GM23338 (cell line): ENCODE data around the gene DLEU7. TPM values are rescaled to one million over a fixed set of nuclear protein-coding genes. Genes with fewer than 3 reads are reported as not detected.

Experiments used
- ATAC-seq: fragments of 200-7000 bp; cut with Tn5 transposase; 3 replicates; pipeline ENCODE4 v1.9.1; 2020
- DNase-seq: peaks from one replicate; pipeline ENCODE4 v3.0.0-alpha.2; 2015; ENCODE audit warnings: low spot score
- H2AFZ ChIP-seq: fragments of 200-600 bp; sonication (generic); 2 replicates; pipeline ENCODE4 v1.8.0; 2016; ENCODE audit warnings: antibody characterized with exemption, mild to moderate bottlenecking, moderate library complexity
- H3F3A ChIP-seq: fragments of 200-600 bp; sonication (generic); replicated peaks from 2 replicates; pipeline ENCODE4 v1.8.0; 2017; ENCODE audit warnings: antibody characterized with exemption, mixed run types, low read depth
- H3K27ac ChIP-seq: fragments of 200-600 bp; sonication (generic); 2 replicates; pipeline ENCODE4 v1.6.1; 2016; ENCODE audit warnings: low read depth
- H3K27me3 ChIP-seq: fragments of 200-600 bp; sonication (generic); 2 replicates; pipeline ENCODE4 v1.8.0; 2016; ENCODE audit warnings: mild to moderate bottlenecking, mixed run types, moderate library complexity; ENCODE audit not compliant: insufficient read depth
- H3K36me3 ChIP-seq: fragments of 200-600 bp; sonication (generic); 2 replicates; pipeline ENCODE4 v1.8.0; 2016; ENCODE audit warnings: mild to moderate bottlenecking; ENCODE audit not compliant: insufficient read depth
- H3K4me1 ChIP-seq: fragments of 200-600 bp; sonication (generic); 2 replicates; pipeline ENCODE4 v1.8.0; 2016; ENCODE audit warnings: mild to moderate bottlenecking, moderate library complexity; ENCODE audit not compliant: insufficient read depth
- H3K4me2 ChIP-seq: fragments of 200-600 bp; sonication (generic); 2 replicates; pipeline ENCODE4 v1.7.1; 2017; ENCODE audit warnings: mixed run types
- H3K4me3 ChIP-seq: fragments of 200-600 bp; sonication (generic); 2 replicates; pipeline ENCODE4 v1.6.1; 2016; ENCODE audit warnings: mixed run types
- H3K79me2 ChIP-seq: fragments of 200-600 bp; sonication (generic); replicated peaks from 2 replicates; pipeline ENCODE4 v1.8.0; 2017; ENCODE audit warnings: mild to moderate bottlenecking; ENCODE audit not compliant: insufficient read depth
- H3K9me2 ChIP-seq: fragments of 200-600 bp; sonication (generic); 2 replicates; pipeline ENCODE4 v1.8.0; 2017; ENCODE audit not compliant: insufficient read depth
- H4K20me1 ChIP-seq: fragments of 200-600 bp; sonication (generic); replicated peaks from 2 replicates; pipeline ENCODE4 v1.8.0; 2017; ENCODE audit warnings: mild to moderate bottlenecking; ENCODE audit not compliant: insufficient read depth
- H3K27ac Mint-ChIP-seq: 2 replicates; pipeline ENCODE4 v1.8.0; 2020; ENCODE audit warnings: inconsistent platforms, mild to moderate bottlenecking, moderate library complexity, mixed read lengths
- H3K27me3 Mint-ChIP-seq: 3 replicates; pipeline ENCODE4 v1.8.0; 2022; ENCODE audit warnings: low read depth, mild to moderate bottlenecking, moderate library complexity, mixed read lengths, inconsistent platforms; ENCODE audit not compliant: insufficient read depth, poor library complexity
- H3K36me3 Mint-ChIP-seq: 3 replicates; pipeline ENCODE4 v1.8.0; 2021; ENCODE audit warnings: low read depth, mild to moderate bottlenecking, inconsistent platforms, moderate library complexity, mixed read lengths
- H3K4me1 Mint-ChIP-seq: 3 replicates; pipeline ENCODE4 v1.8.0; 2020; ENCODE audit warnings: mild to moderate bottlenecking, inconsistent platforms, mixed read lengths
- H3K4me3 Mint-ChIP-seq: 3 replicates; pipeline ENCODE4 v1.8.0; 2021; ENCODE audit warnings: moderate library complexity, mild to moderate bottlenecking, inconsistent platforms, mixed read lengths
- H3K9me3 Mint-ChIP-seq: 3 replicates; pipeline ENCODE4 v1.8.0; 2020; ENCODE audit warnings: moderate library complexity, mild to moderate bottlenecking, inconsistent platforms, mixed read lengths
- CREB1 ChIP-seq: fragments of 250-450 bp; sonication (Bioruptor Pico); IDR thresholded peaks from 2 replicates; pipeline ENCODE4 v1.5.0; 2020; ENCODE audit warnings: low read depth, mild to moderate bottlenecking, moderate library complexity
- CTCF ChIP-seq, 2 experiments: fragments of 200-600 bp in 1 of 2; sonication (generic) in 1 of 2; conservative IDR thresholded peaks; 2 replicates each; pipeline versions ENCODE4 v1.5.1 to v1.6.1; 2016 to 2017; ENCODE audit warnings: antibody characterized with exemption in 2 of 2, low read depth in 2 of 2, mild to moderate bottlenecking in 2 of 2, moderate library complexity in 1 of 2
- ETS1 ChIP-seq: IDR thresholded peaks from 2 replicates; pipeline ENCODE4 v1.6.1; 2016; ENCODE audit warnings: antibody characterized with exemption
- EZH2 ChIP-seq: fragments of 200-600 bp; sonication (generic); IDR thresholded peaks from one replicate; pipeline ENCODE4 v1.8.0; 2017; ENCODE audit warnings: antibody characterized with exemption, mild to moderate bottlenecking, low read depth; ENCODE audit not compliant: unreplicated experiment
- EZH2phosphoT487 ChIP-seq: fragments of 200-600 bp; sonication (generic); IDR thresholded peaks from one replicate; pipeline ENCODE4 v1.8.1; 2018; ENCODE audit warnings: antibody characterized with exemption; ENCODE audit not compliant: unreplicated experiment
- JUNB ChIP-seq: IDR thresholded peaks from one replicate; pipeline ENCODE4 v1.6.1; 2016; ENCODE audit warnings: antibody characterized with exemption; ENCODE audit not compliant: unreplicated experiment
- NANOG ChIP-seq: IDR thresholded peaks from 2 replicates; pipeline ENCODE4 v1.6.1; 2016; ENCODE audit warnings: antibody characterized with exemption, borderline replicate concordance
- POLR2AphosphoS5 ChIP-seq: IDR thresholded peaks from 2 replicates; pipeline ENCODE4 v1.6.1; 2016; ENCODE audit warnings: antibody characterized with exemption, low read depth
- REST ChIP-seq: IDR thresholded peaks from one replicate; pipeline ENCODE4 v1.6.1; 2018; ENCODE audit warnings: antibody characterized with exemption; ENCODE audit not compliant: unreplicated experiment
- STAT1 ChIP-seq: IDR thresholded peaks from one replicate; pipeline ENCODE4 v1.6.1; 2016; ENCODE audit warnings: antibody characterized with exemption; ENCODE audit not compliant: unreplicated experiment
- ZNF114 ChIP-seq: fragments of 250-450 bp; sonication (Bioruptor Pico); IDR thresholded peaks from 2 replicates; pipeline ENCODE4 v1.5.0; 2020; ENCODE audit warnings: mild to moderate bottlenecking, moderate library complexity
- ZNF331 ChIP-seq: fragments of 250-450 bp; sonication (Bioruptor Pico); IDR thresholded peaks from 2 replicates; pipeline ENCODE4 v1.5.0; 2020; ENCODE audit warnings: low read depth, mild to moderate bottlenecking, moderate library complexity
- ZNF462 ChIP-seq: fragments of 250-450 bp; sonication (Bioruptor Pico); IDR thresholded peaks from 2 replicates; pipeline ENCODE4 v1.5.0; 2020; ENCODE audit warnings: mild to moderate bottlenecking, moderate library complexity
- polyA plus RNA-seq: library from polyadenylated mRNA; unstranded; fragments of >200 nt; fragmentation: Nextera tagmentation; extraction: Ambion mirVana; gene quantifications from 2 replicates; pipeline ENCODE4 v1.2.1, GENCODE V29; 2016
- total RNA-seq: library from RNA; depleted of rRNA; stranded (reverse); fragments of >200 nt; shearing (Covaris generic); gene quantifications from 2 replicates; pipeline ENCODE4 v1.2.3, GENCODE V29; 2014

DLEU7 gene
- total and polyA plus RNA-seq, 2 experiments from 2014 or later: 8.7 to 11.6 TPM

GRCh38 chr13:50796463-50796862 lies 47.0 kb downstream of the DLEU7 start:
- no peak overlapping the region for H3K4me3 ChIP-seq
- no peak overlapping the region for H2AFZ ChIP-seq
- no peaks in the 10 kb centered on the region for H4K20me1 ChIP-seq
- no peaks in the 10 kb centered on the region for H3K36me3 ChIP-seq
- Mint-ChIP-seq H3K4me1 (peaks cover 13% of the 10 kb centered on the region), H3K4me3 (no peak overlapping the region), H3K36me3 (no peaks in the 10 kb centered on the region), H3K9me3 (no peaks in the 10 kb centered on the region), H3K27me3 (peaks cover 2% of the 10 kb centered on the region), H3K27ac (no peak overlapping the region)
- TF ChIP-seq NANOG (no peak), ZNF462 (CRISPR knock-in tag) (no peak), CTCF (conservative IDR thresholded peaks at IDR 0.05; ENCODE audit: low read depth in 2 of 2) (no peak), EZH2phosphoT487 (no peak), ZNF331 (CRISPR knock-in tag) (no peak), STAT1 (no peak), ZNF114 (CRISPR knock-in tag) (no peak), JUNB (no peak), ETS1 (no peak), EZH2 (no peak), POLR2AphosphoS5 (no peak), REST (no peak), CREB1 (CRISPR knock-in tag) (no peak)
- H3K27ac ChIP-seq: no peak overlapping the region
- no peak overlapping the region for H3K4me2 ChIP-seq
- DNase-seq (no peak), ATAC-seq (no peak)
- H3F3A ChIP-seq: no peaks in the 10 kb centered on the region
- peaks cover 10% of the 10 kb centered on the region for H3K4me1 ChIP-seq
- H3K9me2 ChIP-seq: no peaks in the 10 kb centered on the region
- H3K27me3 ChIP-seq: no peaks in the 10 kb centered on the region
- H3K79me2 ChIP-seq: no peaks in the 10 kb centered on the region
